ENCODE measurements around the gene HMCN1. TPM values are rescaled to one million over a fixed set of nuclear protein-coding genes. Genes with fewer than 3 reads are reported as not detected.

HMCN1 gene
- total RNA-seq, 4 donors from 2014 or later, result 11.6 to 95.9 (median 78.6) TPM

- Histone ChIP-seq H3K36me3 (peaks cover 0 to 41% of the 10 kb centered on the region in 2 donors), H3K9me3 (no peaks in the 10 kb centered on the region), H3K4me1 (peaks cover 0 to 11% (median 5%) of the 10 kb centered on the region in 3 donors), H3K4me3 (no peak overlapping the region), H3K27ac (no peak overlapping the region), H3K27me3 (no peaks in the 10 kb centered on the region)
- 59 to 68% methylated on average over 3 of the region's 3 CpGs for WGBS, 2 donors (ENCODE audit: low coverage in 1 of 2)
- TF ChIP-seq EP300 (IDR thresholded peaks at IDR 0.05) (no peak), POLR2AphosphoS5 (IDR thresholded peaks at IDR 0.05) (no peak), CTCF (IDR thresholded peaks at IDR 0.05) (no peak), POLR2A (IDR thresholded peaks at IDR 0.05) (no peak)
- no peak for ATAC-seq
Observed at GRCh38 chr1:186188004-186188539, 453.9 kb downstream of the HMCN1 start.

GRCh38 chr1:186188736-186189135 is 454.5 kb downstream of the HMCN1 start:
- Histone ChIP-seq H3K4me1 (peaks cover 0 to 8% (median 2%) of the 10 kb centered on the region in 3 donors), H3K36me3 (peaks cover 0 to 39% of the 10 kb centered on the region in 2 donors), H3K4me3 (no peak overlapping the region), H3K9me3 (no peaks in the 10 kb centered on the region), H3K27ac (no peak overlapping the region), H3K27me3 (no peaks in the 10 kb centered on the region)
- WGBS, 2 donors (ENCODE audit: low coverage in 1 of 2), result 62 to 100% methylated on average over 2 of the region's 2 CpGs
- no peak for TF ChIP-seq POLR2AphosphoS5 (IDR thresholded peaks at IDR 0.05)
- no peak for TF ChIP-seq POLR2A (IDR thresholded peaks at IDR 0.05)
- TF ChIP-seq EP300 (IDR thresholded peaks at IDR 0.05), result no peak
- TF ChIP-seq CTCF (IDR thresholded peaks at IDR 0.05), result no peak
- no peak for ATAC-seq

- no peak overlapping the region for H3K4me3 ChIP-seq
- H3K27me3 ChIP-seq, result no peaks in the 10 kb centered on the region
- no peak overlapping the region for H3K27ac ChIP-seq
- TF ChIP-seq CTCF (IDR thresholded peaks at IDR 0.05) (no peak), EP300 (IDR thresholded peaks at IDR 0.05) (no peak), POLR2A (IDR thresholded peaks at IDR 0.05) (no peak), POLR2AphosphoS5 (IDR thresholded peaks at IDR 0.05) (no peak)
- H3K36me3 ChIP-seq, result peaks cover 0 to 39% of the 10 kb centered on the region in 2 donors
- WGBS, 2 donors (ENCODE audit: low coverage in 1 of 2), result 87 to 100% methylated on average over 3 of the region's 3 CpGs
- no peak for ATAC-seq
- H3K9me3 ChIP-seq, result no peaks in the 10 kb centered on the region
- H3K4me1 ChIP-seq, result peaks cover 0 to 4% (median 0%) of the 10 kb centered on the region in 3 donors
Observed at GRCh38 chr1:186189156-186189555, 455.0 kb downstream of the HMCN1 start.

- Histone ChIP-seq H3K27me3 (no peaks in the 10 kb centered on the region), H3K4me3 (no peak overlapping the region), H3K4me1 (no peaks in the 10 kb centered on the region), H3K36me3 (peaks cover 0 to 39% of the 10 kb centered on the region in 2 donors), H3K27ac (no peak overlapping the region), H3K9me3 (no peaks in the 10 kb centered on the region)
- TF ChIP-seq CTCF (IDR thresholded peaks at IDR 0.05) (no peak), POLR2AphosphoS5 (IDR thresholded peaks at IDR 0.05) (no peak), POLR2A (IDR thresholded peaks at IDR 0.05) (no peak), EP300 (IDR thresholded peaks at IDR 0.05) (no peak)
- no peak for ATAC-seq
- WGBS, 2 donors (ENCODE audit: low coverage in 1 of 2), result 43 to 68% methylated on average over 2 of the region's 2 CpGs
Observed at GRCh38 chr1:186191511-186191910, 457.3 kb downstream of the HMCN1 start.

GRCh38 chr1:186193224-186193623 is 459.0 kb downstream of the HMCN1 start:
- WGBS, 2 donors (ENCODE audit: low coverage in 1 of 2), result 83 to 90% methylated on average over 2 of the region's 2 CpGs
- peaks cover 0 to 26% of the 10 kb centered on the region in 2 donors for H3K36me3 ChIP-seq
- H3K9me3 ChIP-seq, result no peaks in the 10 kb centered on the region
- no peak for ATAC-seq
- no peak overlapping the region for H3K27ac ChIP-seq
- H3K4me1 ChIP-seq, result no peaks in the 10 kb centered on the region
- H3K4me3 ChIP-seq, result no peak overlapping the region
- no peak for TF ChIP-seq CTCF (IDR thresholded peaks at IDR 0.05)
- no peak for TF ChIP-seq POLR2AphosphoS5 (IDR thresholded peaks at IDR 0.05)
- no peak for TF ChIP-seq EP300 (IDR thresholded peaks at IDR 0.05)
- TF ChIP-seq POLR2A (IDR thresholded peaks at IDR 0.05), result no peak
- no peaks in the 10 kb centered on the region for H3K27me3 ChIP-seq
